Esophagus squamous epithelium (tissue), 5 donors: Measurements from ENCODE around the gene MLLT10. TPM values are rescaled to one million over a fixed set of nuclear protein-coding genes. Genes with fewer than 3 reads are reported as not detected.

Experiments
- DNase-seq: peaks from one replicate; lab custom pipeline; 2025; lab: John Stamatoyannopoulos, UW
- H3K27ac ChIP-seq, 4 donors: fragments of 200-600 bp; sonication (generic); one replicate each; pipeline ENCODE4 v1.5.1; 2016 to 2019; ENCODE audit warnings: mild to moderate bottlenecking in 1 of 4
- H3K27me3 ChIP-seq, 4 donors: fragments of 200-600 bp; sonication (generic); 1 replicate in 3 of 4; 2 replicates in 1 of 4; pipeline versions ENCODE4 v1.5.1 to v1.6.0; 2017 to 2021; ENCODE audit warnings: antibody characterized with exemption in 1 of 4
- H3K36me3 ChIP-seq, 3 donors: fragments of 200-600 bp; sonication (generic); one replicate each; pipeline ENCODE4 v1.5.1; 2016 to 2019
- H3K4me1 ChIP-seq, 3 donors: fragments of 200-600 bp; sonication (generic); one replicate each; pipeline ENCODE4 v1.5.1; 2017 to 2019
- H3K4me3 ChIP-seq, 4 donors: fragments of 200-600 bp; sonication (generic); 1 replicate in 3 of 4; 2 replicates in 1 of 4; pipeline ENCODE4 v1.5.1; 2016 to 2019; ENCODE audit warnings: mild to moderate bottlenecking in 2 of 4, moderate library complexity in 1 of 4
- H3K9me3 ChIP-seq, 3 donors: fragments of 200-600 bp; sonication (generic); one replicate each; pipeline ENCODE4 v1.5.1; 2016 to 2019
- POLR2A ChIP-seq, 4 donors: fragments of 450-650 bp; IDR thresholded peaks; one replicate each; pipeline ENCODE4 v1.6.1; 2017; ENCODE audit warnings: antibody characterized with exemption in 4 of 4, mild to moderate bottlenecking in 4 of 4, moderate library complexity in 3 of 4
- WGBS, 2 donors: methylation state at CpG; one replicate each; pipeline ENCODE4 v1.1.5; 2018; 5-methylcytosine and 5-hydroxymethylcytosine counted together
- intact Hi-C: fragments of 100-400 bp; cut with DNase I; formaldehyde crosslinking; loops from one replicate; pipeline ENCODE4 v1.15.0; 2022
- total RNA-seq, 4 donors: library from RNA; depleted of rRNA; stranded (reverse); fragments of >200 nt; gene quantifications; one replicate each; pipeline ENCODE4 v1.1.0, GENCODE V29; 2016
- TF ChIP-seq, protein P1 (sequence below), 6 experiments: fragments of 450-650 bp in 4 of 6; fragments of 200-600 bp in 2 of 6; sonication (generic) in 2 of 6; IDR thresholded peaks; one replicate each; pipeline ENCODE4 v1.5.1; 2016 to 2019; ENCODE audit warnings: antibody characterized with exemption in 6 of 6, mild to moderate bottlenecking in 4 of 6, moderate library complexity in 4 of 6
- donor health status: DM: yes; HTN: yes; CAD: no.

Gene MLLT10
- total RNA-seq, 4 donors from 2014 or later, result 22.7 to 49.6 (median 32.4) TPM

DNA sequence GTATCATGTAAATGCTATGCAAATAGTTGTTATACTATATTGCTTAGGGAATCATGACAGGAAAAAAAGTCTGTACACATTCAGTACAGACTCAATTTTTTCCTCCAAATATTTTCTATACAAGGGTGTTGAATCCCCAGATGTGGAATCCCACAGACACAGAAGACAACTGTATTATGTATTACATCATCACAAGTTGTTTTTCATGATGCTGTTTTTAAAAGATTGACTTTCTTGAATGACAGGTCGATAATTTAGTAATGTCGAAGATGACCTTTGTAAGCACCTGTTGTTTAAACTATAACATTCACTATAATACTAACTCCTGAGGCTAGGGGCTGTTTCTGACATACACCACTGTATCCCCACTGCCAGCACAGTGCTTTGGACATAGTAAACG, 143.5 kb downstream of the MLLT10 start:
- intact Hi-C loops, result no loop called here
- H3K27me3 ChIP-seq, result no peaks in the 10 kb centered on the region
- no peak for DNase-seq
- peaks cover 0 to 22% (median 0%) of the 10 kb centered on the region in 3 donors for H3K36me3 ChIP-seq
- no peak overlapping the region for H3K4me3 ChIP-seq
- TF ChIP-seq, protein P1, sequence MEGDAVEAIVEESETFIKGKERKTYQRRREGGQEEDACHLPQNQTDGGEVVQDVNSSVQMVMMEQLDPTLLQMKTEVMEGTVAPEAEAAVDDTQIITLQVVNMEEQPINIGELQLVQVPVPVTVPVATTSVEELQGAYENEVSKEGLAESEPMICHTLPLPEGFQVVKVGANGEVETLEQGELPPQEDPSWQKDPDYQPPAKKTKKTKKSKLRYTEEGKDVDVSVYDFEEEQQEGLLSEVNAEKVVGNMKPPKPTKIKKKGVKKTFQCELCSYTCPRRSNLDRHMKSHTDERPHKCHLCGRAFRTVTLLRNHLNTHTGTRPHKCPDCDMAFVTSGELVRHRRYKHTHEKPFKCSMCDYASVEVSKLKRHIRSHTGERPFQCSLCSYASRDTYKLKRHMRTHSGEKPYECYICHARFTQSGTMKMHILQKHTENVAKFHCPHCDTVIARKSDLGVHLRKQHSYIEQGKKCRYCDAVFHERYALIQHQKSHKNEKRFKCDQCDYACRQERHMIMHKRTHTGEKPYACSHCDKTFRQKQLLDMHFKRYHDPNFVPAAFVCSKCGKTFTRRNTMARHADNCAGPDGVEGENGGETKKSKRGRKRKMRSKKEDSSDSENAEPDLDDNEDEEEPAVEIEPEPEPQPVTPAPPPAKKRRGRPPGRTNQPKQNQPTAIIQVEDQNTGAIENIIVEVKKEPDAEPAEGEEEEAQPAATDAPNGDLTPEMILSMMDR (IDR thresholded peaks at IDR 0.05), result no peak
- no peak for TF ChIP-seq POLR2A (IDR thresholded peaks at IDR 0.05)
- no peaks in the 10 kb centered on the region for H3K9me3 ChIP-seq
- peaks cover 0 to 15% (median 3%) of the 10 kb centered on the region in 3 donors for H3K4me1 ChIP-seq
- no peak overlapping the region for H3K27ac ChIP-seq
- WGBS, 2 donors, result 88 to 89% methylated on average over 3 of the region's 3 CpGs

DNA sequence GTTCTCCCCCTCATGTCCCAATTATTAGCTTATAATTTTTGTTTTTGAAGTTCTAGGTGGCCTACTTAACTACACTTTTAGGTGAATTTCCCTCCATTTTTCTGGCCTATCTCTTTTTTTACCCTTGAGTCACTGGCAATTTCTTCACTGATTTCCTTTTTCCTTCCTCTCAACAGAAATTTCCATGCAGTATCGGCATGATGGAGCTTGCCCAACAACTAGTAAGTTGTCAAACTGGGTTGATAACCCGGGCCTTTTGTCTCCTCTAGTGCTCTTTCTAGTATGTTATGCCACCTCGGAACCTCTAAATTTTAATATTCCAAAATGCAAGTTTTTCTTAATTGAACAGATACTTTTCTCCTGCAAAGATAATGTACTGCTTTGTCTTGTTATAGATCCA, 147.1 kb downstream of the MLLT10 start:
- no peak for DNase-seq
- Histone ChIP-seq H3K36me3 (peaks cover 0 to 10% (median 0%) of the 10 kb centered on the region in 3 donors), H3K9me3 (no peaks in the 10 kb centered on the region), H3K27me3 (no peaks in the 10 kb centered on the region), H3K27ac (peak overlapping the region in 3 of 4 donors; percentile 46 to 70 (median 57)), H3K4me3 (no peak overlapping the region), H3K4me1 (peaks cover 0 to 15% (median 3%) of the 10 kb centered on the region in 3 donors)
- no peak for TF ChIP-seq POLR2A (IDR thresholded peaks at IDR 0.05)
- TF ChIP-seq, protein P1 (IDR thresholded peaks at IDR 0.05), result no peak
- intact Hi-C loops, result no loop called here
- WGBS, 2 donors, result 31 to 53% methylated on average over 3 of the region's 3 CpGs

DNA sequence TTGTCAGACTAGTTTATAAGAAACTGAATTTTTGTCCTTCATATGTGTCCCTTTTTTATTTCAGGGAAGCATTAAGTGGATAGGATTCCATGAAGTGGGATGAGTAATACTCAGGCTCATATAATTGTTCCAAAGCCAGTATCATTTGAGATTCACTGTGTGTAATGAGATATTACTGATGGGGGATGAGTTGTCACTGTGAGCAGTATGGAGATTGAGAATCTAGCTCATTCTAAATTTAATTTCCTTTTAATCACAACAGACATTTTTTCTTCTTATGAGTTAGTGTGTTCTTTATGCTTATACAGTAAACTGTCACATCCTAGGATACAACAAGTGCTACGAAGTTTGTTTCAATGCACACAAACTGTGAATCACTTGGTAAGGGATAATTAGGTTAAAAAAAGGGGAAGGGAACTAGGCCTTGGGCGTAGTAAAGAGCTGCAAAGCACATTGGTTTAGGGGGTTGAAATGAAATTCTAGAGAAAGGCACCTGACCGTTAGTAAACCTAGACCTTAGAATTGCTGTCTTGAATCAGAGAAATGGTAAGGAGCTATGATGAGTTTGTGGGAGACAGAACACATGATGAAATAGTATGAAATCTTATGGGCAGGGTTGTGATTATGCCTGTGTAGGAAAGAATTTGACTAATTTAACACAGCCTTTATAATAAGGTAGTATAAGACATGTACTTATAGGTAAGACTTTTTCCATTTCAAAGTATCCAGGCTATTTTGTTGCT, 153.4 kb downstream of the MLLT10 start:
- intact Hi-C loops, result no loop called here
- no peak for TF ChIP-seq POLR2A (IDR thresholded peaks at IDR 0.05)
- TF ChIP-seq, protein P1 (IDR thresholded peaks at IDR 0.05), result no peak
- Histone ChIP-seq H3K27ac (no peak overlapping the region), H3K27me3 (no peaks in the 10 kb centered on the region), H3K4me3 (no peak overlapping the region), H3K9me3 (no peaks in the 10 kb centered on the region), H3K36me3 (peaks cover 0 to 30% (median 0%) of the 10 kb centered on the region in 3 donors), H3K4me1 (peaks cover 0 to 1% (median 0%) of the 10 kb centered on the region in 3 donors)
- no peak for DNase-seq
- 93 to 94% methylated on average over 3 of the region's 3 CpGs for WGBS, 2 donors

DNA sequence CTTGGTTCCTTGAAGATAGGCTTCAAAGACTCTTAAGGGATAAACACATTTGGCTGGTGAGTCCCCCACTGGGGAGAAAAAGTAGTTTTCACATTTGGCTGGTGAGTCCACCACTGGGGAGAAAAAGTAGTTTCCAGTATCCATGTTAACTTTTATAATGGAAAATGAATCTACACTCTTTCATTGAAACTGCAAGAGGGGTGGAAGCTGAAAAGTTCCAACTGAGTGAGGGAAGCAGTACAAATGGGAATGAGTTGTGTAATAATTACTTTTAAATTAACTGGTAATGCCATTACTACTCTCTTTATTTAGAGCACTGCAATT, 153.9 kb downstream of the MLLT10 start:
- intact Hi-C loops, result no loop called here
- DNase-seq, result no peak

DNA sequence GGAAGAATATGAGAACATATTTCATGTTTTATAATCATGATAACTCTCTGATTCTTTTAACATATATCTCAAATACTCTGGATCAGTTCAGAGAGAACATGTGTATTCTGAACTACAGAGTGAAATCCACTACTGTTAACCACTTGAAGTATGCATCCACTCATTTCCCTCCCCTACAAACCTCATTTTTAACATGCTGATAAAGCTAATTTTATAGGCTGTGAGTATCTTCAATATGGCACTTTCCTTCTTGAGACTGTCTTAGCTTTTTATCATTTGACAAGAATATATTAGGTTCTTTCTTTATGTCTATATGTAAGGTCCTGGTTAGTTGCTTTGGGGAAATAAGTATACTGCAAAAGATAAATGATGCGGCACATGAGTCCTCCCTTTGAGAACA, 154.8 kb downstream of the MLLT10 start:
- 100% methylated on average over 1 of the region's 1 CpG for WGBS, 2 donors
- no peak for DNase-seq

More for the DNA sequence above, 153.9 kb downstream of the MLLT10 start:
- H3K4me3 ChIP-seq, result no peak overlapping the region
- no peak for TF ChIP-seq POLR2A (IDR thresholded peaks at IDR 0.05)
- TF ChIP-seq, protein P1 (IDR thresholded peaks at IDR 0.05), result no peak
- no peak overlapping the region for H3K27ac ChIP-seq
- peaks cover 0 to 7% (median 0%) of the 10 kb centered on the region in 3 donors for H3K4me1 ChIP-seq
- H3K36me3 ChIP-seq, result peaks cover 0 to 31% (median 0%) of the 10 kb centered on the region in 3 donors
- no peaks in the 10 kb centered on the region for H3K27me3 ChIP-seq
- H3K9me3 ChIP-seq, result no peaks in the 10 kb centered on the region

More for the DNA sequence above, 154.8 kb downstream of the MLLT10 start:
- no peak overlapping the region for H3K27ac ChIP-seq
- intact Hi-C loops, result no loop called here
- no peak for TF ChIP-seq POLR2A (IDR thresholded peaks at IDR 0.05)
- TF ChIP-seq, protein P1 (IDR thresholded peaks at IDR 0.05), result no peak
- H3K36me3 ChIP-seq, result peaks cover 0 to 28% (median 0%) of the 10 kb centered on the region in 3 donors
- H3K4me1 ChIP-seq, result peaks cover 0 to 16% (median 0%) of the 10 kb centered on the region in 3 donors
- no peaks in the 10 kb centered on the region for H3K9me3 ChIP-seq
- no peaks in the 10 kb centered on the region for H3K27me3 ChIP-seq
- no peak overlapping the region for H3K4me3 ChIP-seq
